ENCODE data around the gene FITM1. TPM values are rescaled to one million over a fixed set of nuclear protein-coding genes. Genes with fewer than 3 reads are reported as not detected.

The FITM1 gene

Small RNA genes lying within 50 kb of the gene (small RNA-seq; reads per million reads assigned to genes)
- gene IPO4 (ENCODE audit: insufficient read depth), result not detected
- not detected for gene IRF9 (ENCODE audit: insufficient read depth)
- 3.8 reads per million, percentile 58 among the genes with 10 or more reads in this experiment for gene RNA5SP383 (ENCODE audit: insufficient read depth)
